ENCODE results near the gene SRGN. TPM values are rescaled to one million over a fixed set of nuclear protein-coding genes. Genes with fewer than 3 reads are reported as not detected.

Gene SRGN, protein sequence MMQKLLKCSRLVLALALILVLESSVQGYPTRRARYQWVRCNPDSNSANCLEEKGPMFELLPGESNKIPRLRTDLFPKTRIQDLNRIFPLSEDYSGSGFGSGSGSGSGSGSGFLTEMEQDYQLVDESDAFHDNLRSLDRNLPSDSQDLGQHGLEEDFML
- 9.8 and 13.1 TPM in 2 replicates for total RNA-seq

DNA sequence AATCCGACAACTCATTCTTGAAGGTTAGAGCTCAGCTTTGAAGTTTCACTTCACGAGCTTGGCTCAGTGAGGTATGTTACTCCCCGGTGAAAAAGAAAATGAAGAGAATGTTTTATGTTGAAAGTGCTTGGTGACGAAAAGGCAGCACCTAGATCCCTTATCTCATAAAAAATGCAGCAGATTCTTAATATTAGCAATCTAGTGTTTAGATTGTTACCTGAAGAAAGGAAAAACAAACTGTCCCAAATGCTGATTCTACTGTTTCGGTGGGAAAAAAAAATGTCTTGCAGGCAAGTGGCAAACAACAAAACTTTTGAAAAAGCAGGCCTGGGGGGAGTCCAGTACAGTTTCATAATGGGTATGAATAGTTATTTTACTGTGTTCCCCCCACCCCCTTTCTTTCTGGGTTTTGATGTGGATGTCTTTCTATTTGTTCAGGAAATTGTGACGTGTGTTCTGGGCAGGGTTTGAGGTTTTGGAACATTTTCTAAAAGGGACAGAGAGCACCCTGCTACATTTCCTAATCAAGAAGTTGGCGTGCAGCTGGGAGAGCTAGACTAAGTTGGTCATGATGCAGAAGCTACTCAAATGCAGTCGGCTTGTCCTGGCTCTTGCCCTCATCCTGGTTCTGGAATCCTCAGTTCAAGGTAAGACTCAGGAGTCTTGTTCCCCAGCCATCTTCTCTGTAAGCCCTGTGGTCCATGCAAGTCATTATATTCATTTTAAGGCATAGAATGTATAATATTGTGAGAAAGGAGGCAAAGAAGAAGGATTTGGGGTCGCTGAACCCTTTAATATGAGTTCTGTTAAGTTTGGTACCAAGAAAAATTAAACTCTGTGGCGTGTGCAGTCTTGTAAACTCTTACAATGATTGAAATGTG, at the start of gene SRGN:
Gene SRGN (plus strand): TSS at position 514 of the 881 bp plus-strand sequence. CDS start 55 bp downstream, at position 569.

DNA sequence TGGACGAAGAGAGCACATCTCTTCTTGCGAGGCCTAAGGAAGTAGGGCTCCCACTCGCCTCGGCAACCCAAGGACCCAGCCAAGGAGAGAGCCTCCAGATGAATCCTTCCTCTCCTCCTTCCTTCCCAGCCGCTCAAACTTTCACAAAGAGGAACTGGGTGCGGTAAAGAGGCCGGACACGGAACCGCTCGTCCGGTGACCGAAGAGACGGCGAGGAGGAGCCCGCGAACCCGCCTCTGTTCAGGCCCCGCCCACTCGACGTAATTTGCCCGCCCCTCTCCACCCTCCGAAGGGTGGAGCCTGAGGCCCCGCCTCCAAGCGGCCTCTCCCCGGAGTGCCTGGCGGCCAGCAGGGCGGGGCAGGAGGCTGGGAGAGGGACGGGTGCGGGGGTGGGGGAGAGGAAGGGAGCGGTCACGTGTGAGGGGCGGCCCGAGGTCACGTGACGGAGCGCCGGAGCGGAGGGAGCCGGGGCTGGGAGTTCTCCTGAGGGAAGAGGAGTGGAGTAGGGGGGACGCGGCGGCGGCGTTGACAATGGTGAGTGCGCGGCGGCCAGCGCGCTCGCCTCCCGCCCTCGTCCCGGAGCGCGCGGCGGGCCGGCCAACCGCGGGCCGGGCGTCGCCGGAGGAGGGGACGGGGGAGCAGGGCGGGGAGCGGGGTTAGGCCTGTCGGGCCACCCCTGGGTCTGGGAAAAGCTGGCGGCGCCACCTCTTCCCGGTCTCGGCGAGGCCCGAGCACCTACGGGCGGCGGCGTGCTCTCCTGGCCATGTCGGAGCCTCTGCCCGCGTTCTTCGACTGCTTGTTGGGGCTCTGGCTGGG, 36.1 kb downstream of the SRGN start, which contains the start of gene VPS26A:
Gene VPS26A (plus strand): TSS at position 432 of the 816 bp plus-strand sequence. CDS start 100 bp downstream, at position 532.

Other genes with a start within 250 kb of the SRGN start
- 81.1 and 86.1 TPM in 2 replicates for gene DDX50, start 186.8 kb upstream of the SRGN start, total RNA-seq
- gene DDX21, start 131.9 kb upstream of the SRGN start, total RNA-seq: 57.3 and 109 TPM in 2 replicates
- 36.2 and 59.9 TPM in 2 replicates for gene KIFBP, start 99.3 kb upstream of the SRGN start, total RNA-seq
- gene VPS26A, start 36.1 kb downstream of the SRGN start, total RNA-seq: 35.6 and 43.5 TPM in 2 replicates
- gene SUPV3L1, start 92.1 kb downstream of the SRGN start, total RNA-seq: 23.8 and 33.0 TPM in 2 replicates
- gene HKDC1, start 132.2 kb downstream of the SRGN start, total RNA-seq: 0.59 and 1.9 TPM in 2 replicates
- gene HK1, start 190.4 kb downstream of the SRGN start, total RNA-seq: 106 and 220 TPM in 2 replicates

Measured in smooth muscle cell of the umbilical artery (primary cell).